Right atrium auricular region (tissue), 2 donors: ENCODE results near the gene PXDN. TPM values are rescaled to one million over a fixed set of nuclear protein-coding genes. Genes with fewer than 3 reads are reported as not detected.

Source experiments
- DNase-seq: peaks from one replicate; pipeline ENCODE4 v3.0.0-alpha.2; 2019; ENCODE audit warnings: low spot score
- H3K27ac ChIP-seq, 2 donors: fragments of 200-600 bp; sonication (generic); 1 replicate in 1 of 2; 2 replicates in 1 of 2; pipeline ENCODE4 v1.5.1; 2016 to 2019
- H3K27me3 ChIP-seq, 2 donors: fragments of 200-600 bp; sonication (generic); one replicate each; pipeline versions ENCODE4 v1.5.1 to v1.6.0; 2017 to 2019
- H3K36me3 ChIP-seq: fragments of 200-600 bp; sonication (generic); one replicate; pipeline ENCODE4 v1.5.1; 2016
- H3K4me1 ChIP-seq, 2 donors: fragments of 200-600 bp; sonication (generic); one replicate each; pipeline versions ENCODE4 v1.5.1 to v1.6.0; 2017 to 2019
- H3K4me3 ChIP-seq, 2 donors: fragments of 200-600 bp; sonication (generic); 1 replicate in 1 of 2; 2 replicates in 1 of 2; pipeline ENCODE4 v1.5.1; 2017 to 2019; ENCODE audit warnings: mild to moderate bottlenecking in 1 of 2, moderate library complexity in 1 of 2
- H3K9me3 ChIP-seq, 2 donors: fragments of 200-600 bp; sonication (generic); one replicate each; pipeline ENCODE4 v1.5.1; 2019
- total RNA-seq, 2 donors: library from RNA; depleted of rRNA; stranded (reverse); fragments of >200 nt; gene quantifications; one replicate each; pipeline ENCODE4 v1.1.0, GENCODE V29; 2016
- TF ChIP-seq, protein P1 (sequence below), 2 donors: fragments of 200-600 bp; sonication (generic); IDR thresholded peaks; one replicate each; pipeline ENCODE4 v1.5.1; 2019; ENCODE audit warnings: antibody characterized with exemption in 2 of 2

Gene PXDN
- total RNA-seq, 2 donors from 2014 or later = 25.4 to 26.9 TPM

DNA sequence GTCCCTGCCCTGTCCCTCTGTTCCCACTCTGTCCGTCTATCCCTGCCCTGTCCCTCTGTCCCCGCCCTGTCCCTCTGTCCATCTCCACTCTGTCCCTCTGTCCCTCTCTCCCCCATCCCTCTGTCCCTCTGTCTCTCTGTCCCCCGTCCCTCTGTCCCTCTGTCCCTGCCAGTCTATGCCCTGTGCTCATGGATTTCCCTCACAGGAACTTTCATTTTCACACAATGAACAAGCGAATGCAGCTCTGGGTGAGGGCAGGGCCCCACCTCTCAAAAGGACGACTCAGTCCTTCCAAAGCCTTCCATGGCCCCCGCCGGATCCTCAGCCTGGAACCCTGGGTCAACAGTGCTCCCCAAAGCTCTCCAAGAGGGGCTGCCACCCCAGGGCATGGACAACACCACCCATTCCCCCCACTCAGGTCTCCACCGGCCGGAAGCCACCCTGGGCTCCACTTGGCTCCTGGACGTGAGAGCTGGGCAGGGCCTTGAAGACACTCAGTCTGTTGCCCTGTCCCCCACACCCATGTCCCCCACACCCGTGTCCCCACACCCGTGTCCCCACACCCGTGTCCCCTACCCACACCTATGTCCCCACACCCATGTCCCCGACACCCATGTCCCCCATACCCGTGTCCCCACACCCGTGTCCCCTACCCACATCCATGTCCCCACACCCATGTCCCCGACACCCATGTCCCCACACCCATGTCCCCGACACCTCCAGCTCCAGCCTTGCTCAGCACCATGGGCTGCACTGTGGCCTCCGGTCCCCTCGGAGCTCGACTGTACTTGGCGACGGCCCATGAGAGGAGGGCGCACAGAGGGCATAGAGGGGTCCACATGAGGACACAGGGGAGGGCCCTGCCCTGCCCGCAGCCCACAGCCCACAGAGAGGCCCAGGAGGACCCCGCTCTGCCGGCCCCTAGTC, 156.0 kb downstream of the PXDN start:
- H3K27ac ChIP-seq = no peak overlapping the region

DNA sequence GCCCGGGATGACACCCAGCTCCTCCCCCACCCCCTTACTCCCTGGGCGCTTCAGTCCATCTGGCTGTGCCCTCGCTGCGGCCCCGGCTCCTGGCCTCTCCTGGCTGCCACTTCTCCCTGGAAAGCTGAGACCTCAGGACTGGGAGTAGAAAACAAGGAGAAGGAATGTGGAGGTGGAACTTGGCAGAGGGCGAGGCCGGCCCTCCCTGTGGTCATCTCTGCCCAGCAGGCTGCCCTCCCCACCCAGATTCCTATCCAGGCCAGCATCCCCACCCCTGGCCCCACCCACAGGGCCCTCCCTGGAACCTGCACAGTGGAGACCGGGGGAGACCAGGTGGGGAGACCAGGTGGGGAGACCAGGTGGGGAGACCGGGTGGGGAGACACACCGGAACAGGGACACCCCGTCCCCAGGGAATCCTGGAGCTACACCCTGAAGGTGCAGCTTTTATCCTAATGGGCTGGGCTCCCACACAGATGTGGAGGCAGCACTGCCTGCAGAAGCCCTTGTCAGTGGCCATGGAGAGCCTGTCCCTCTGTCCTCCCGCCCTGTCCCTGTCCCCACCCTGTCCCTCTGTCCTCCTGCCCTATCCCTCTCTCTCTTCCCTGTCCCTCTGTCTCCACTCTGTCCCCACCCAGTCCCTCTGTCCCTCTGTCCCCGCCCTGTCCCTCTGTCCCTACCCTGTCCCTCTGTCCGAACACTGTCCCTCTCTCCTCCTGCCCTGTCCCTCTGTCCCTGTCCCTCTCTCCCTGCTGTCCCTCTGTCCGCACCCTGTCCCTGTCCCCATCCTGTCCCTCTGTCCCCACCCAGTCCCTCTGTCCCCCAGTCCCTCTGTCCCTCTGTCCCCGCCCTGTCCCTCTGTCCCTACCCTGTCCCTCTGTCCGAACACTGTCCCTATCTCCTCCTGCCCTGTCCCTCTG, 157.1 kb downstream of the PXDN start:
- H3K27me3 ChIP-seq = no peaks in the 10 kb centered on the region
- no peaks in the 10 kb centered on the region for H3K36me3 ChIP-seq
- H3K4me1 ChIP-seq = peaks cover 0 to 16% of the 10 kb centered on the region in 2 donors
- TF ChIP-seq, protein P1, sequence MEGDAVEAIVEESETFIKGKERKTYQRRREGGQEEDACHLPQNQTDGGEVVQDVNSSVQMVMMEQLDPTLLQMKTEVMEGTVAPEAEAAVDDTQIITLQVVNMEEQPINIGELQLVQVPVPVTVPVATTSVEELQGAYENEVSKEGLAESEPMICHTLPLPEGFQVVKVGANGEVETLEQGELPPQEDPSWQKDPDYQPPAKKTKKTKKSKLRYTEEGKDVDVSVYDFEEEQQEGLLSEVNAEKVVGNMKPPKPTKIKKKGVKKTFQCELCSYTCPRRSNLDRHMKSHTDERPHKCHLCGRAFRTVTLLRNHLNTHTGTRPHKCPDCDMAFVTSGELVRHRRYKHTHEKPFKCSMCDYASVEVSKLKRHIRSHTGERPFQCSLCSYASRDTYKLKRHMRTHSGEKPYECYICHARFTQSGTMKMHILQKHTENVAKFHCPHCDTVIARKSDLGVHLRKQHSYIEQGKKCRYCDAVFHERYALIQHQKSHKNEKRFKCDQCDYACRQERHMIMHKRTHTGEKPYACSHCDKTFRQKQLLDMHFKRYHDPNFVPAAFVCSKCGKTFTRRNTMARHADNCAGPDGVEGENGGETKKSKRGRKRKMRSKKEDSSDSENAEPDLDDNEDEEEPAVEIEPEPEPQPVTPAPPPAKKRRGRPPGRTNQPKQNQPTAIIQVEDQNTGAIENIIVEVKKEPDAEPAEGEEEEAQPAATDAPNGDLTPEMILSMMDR (IDR thresholded peaks at IDR 0.05) = no peak
- no peak for DNase-seq
- H3K4me3 ChIP-seq = no peak overlapping the region
- no peaks in the 10 kb centered on the region for H3K9me3 ChIP-seq
- no peak overlapping the region for H3K27ac ChIP-seq

More for the DNA sequence above, 156.0 kb downstream of the PXDN start:
- peak; percentile 30 for DNase-seq
- no peaks in the 10 kb centered on the region for H3K27me3 ChIP-seq
- no peaks in the 10 kb centered on the region for H3K36me3 ChIP-seq
- H3K4me3 ChIP-seq = no peak overlapping the region
- no peaks in the 10 kb centered on the region for H3K9me3 ChIP-seq
- peaks cover 0 to 23% of the 10 kb centered on the region in 2 donors for H3K4me1 ChIP-seq
- TF ChIP-seq, protein P1 (IDR thresholded peaks at IDR 0.05) = no peak

DNA sequence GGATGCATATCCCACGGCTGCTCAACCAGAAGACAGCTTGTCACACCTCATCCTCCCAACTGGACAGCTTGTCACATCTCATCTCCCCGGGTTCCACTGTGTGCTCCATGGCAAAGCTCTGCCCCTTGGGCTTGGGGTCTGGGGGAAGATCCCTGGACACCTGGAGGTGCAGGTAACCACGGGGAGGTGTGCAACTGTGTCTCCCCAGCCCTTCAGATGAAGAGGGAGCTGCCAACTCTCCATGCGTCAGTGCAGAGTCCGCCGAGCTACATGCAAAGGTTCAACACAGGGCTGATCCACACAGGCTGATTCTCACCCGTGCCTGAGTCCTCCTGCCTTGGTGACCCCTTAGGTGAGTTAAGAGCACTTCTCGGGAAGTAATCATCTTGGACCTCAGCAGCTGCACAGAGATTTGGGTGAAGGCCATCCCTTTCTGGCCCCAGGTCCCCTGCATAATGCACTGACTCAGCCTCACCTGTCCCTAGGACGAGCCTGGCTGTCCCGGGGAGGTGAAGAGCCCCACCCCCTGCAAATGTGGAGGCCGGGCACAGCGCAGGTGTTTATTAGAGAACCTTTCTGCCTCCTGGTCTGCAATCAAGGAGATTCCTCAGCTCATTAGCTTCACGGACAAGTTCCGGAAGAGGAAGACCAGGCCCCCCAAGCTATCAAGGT, 157.9 kb downstream of the PXDN start:
- Histone ChIP-seq H3K27ac (no peak overlapping the region), H3K27me3 (no peaks in the 10 kb centered on the region), H3K36me3 (no peaks in the 10 kb centered on the region), H3K9me3 (no peaks in the 10 kb centered on the region), H3K4me1 (peaks cover 0 to 8% of the 10 kb centered on the region in 2 donors), H3K4me3 (no peak overlapping the region)
- TF ChIP-seq, protein P1 (IDR thresholded peaks at IDR 0.05) = no peak
- DNase-seq = no peak

DNA sequence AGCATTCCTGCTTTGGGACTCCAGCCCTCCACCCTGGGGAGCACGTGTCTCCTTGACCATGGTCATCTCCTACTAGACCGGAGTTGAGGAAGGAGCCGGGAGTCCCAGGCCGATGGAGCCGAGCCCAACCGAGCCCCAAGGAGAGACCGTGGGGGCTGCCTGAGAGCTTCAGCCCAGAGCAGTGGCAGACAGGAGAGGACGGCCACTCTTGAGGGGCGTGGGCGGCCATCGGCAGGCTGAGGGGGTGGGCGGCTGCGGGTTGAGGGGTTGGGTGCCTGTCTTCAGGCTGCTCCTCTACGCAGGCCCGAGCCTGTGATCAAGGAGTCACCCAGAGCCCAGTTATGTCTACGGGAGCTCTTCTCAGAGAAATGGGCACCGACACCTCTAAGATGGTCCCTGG, 158.7 kb downstream of the PXDN start:
- H3K4me1 ChIP-seq = peaks cover 0 to under 1% of the 10 kb centered on the region in 2 donors
- H3K27me3 ChIP-seq = no peaks in the 10 kb centered on the region
- H3K36me3 ChIP-seq = no peaks in the 10 kb centered on the region
- H3K9me3 ChIP-seq = no peaks in the 10 kb centered on the region
- no peak overlapping the region for H3K4me3 ChIP-seq
- TF ChIP-seq, protein P1 (IDR thresholded peaks at IDR 0.05) = no peak
- no peak for DNase-seq
- H3K27ac ChIP-seq = no peak overlapping the region

DNA sequence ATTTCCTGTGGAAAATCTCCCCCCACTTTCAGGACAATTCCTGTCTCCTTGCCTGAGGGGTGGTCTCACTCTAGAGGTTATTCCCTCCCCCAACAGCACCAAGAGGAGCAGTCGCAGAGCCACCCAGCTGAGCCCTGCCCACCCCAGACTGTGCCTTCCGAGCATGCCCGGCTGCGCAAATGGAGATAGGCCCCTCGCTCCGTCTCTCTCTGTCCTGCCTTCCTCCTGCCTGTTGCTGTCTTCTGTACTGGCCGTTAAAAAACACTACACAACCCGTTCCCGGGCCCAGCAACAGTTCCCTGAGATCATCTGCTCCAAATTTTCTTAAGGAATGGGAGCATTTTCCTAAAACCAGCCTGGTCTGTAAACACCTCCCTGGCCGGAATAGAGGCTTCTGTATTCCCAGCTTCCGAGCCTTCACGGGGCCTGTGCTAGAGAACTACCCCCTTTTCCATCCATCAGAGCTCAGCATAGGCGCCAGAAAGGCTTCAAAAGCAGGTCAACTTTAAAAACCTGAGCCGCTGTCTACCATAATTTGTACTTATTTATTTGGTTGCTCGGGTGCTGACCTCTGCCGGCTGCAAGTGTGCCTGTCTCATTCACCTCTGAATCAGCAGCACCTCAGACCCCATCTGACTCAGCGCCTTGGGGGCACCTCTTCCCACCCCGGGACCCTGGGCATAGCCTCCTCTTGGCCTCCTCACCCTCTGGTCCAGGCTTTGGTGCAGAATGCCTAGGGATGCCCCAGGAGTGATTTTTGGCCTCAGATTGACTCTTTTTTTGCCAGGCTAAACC, 159.4 kb downstream of the PXDN start:
- Histone ChIP-seq H3K4me3 (no peak overlapping the region), H3K4me1 (no peaks in the 10 kb centered on the region), H3K9me3 (no peaks in the 10 kb centered on the region), H3K27ac (no peak overlapping the region), H3K36me3 (no peaks in the 10 kb centered on the region), H3K27me3 (no peaks in the 10 kb centered on the region)
- DNase-seq = no peak
- TF ChIP-seq, protein P1 (IDR thresholded peaks at IDR 0.05) = no peak
